Measurements from ENCODE around the gene TOX4. TPM values are rescaled to one million over a fixed set of nuclear protein-coding genes. Genes with fewer than 3 reads are reported as not detected.

Gene TOX4
- total and polyA plus RNA-seq, 2 donors (not counting 1 experiment from before 2014, with no cell fraction given) = 33.6 to 74.1 TPM

DNA sequence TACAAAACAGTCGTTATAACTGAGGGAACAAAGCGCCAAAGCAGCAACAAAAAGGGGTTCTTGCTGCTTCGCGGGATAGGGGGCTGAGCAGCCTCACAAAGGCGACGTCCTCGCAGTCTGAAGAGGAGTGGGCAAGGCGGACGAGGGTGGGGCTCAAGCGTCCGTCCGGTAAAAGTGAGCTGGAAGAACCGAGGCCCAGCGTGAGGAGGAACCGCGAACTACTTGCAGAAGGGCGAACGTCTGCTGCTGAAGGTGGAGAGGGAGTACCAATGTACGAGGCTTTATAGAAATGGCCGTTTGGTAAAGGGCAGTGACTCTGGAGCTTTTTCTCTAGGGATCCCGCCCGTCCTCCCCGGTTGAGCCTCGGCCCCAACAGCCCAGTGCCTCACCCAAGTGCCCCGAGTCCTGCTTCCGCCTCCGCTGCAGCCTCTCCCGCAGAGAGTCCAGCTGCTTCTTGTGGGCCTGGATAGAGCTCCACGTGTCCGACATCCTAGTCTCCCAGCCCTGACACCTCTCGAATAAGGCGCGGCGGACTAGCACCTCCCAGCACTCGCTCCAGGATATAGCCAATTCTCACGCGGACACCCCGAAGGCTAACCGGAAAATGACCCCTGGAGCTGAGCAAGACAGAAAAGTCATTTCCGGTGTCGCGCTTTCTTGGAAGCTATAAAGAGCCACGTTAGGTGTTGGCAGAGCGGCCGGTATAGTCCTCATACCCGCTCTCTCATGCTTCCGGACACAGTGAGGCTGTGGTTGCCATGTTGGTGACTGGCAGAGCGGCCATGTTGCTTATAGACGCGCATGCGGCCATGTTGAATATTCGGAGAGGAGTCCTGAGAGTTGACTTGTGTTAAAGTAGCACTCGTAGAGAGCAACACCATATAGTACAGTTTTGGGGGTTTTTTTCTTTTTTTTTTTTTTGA lies 34.0 kb downstream of the TOX4 start, which contains the start of gene METTL3:
Gene METTL3 (minus strand): TSS at position 606 of the 923 bp plus-strand sequence. CDS start 117 bp downstream, at position 489.
- intact Hi-C loops (cut with micrococcal nuclease) = loop anchor here (1.0 to 2.0 kb wide), 7 partner anchors 34 to 408 kb away; partner anchors contain the start of genes CHD8, HNRNPC and TOX4
- ATAC-seq (ENCODE audit: low read depth) (peak; percentile 99), DNase-seq (peak; percentile 95)
- WGBS (ENCODE audit: insufficient coverage) = under 1% methylated on average over 49 of the region's 53 CpGs
- Mint-ChIP-seq H3K4me3 (peak within 1 kb of the TSS; percentile 100), H3K27me3 (peaks cover 4% of the 10 kb centered on the region), H3K4me1 (peaks cover 40% of the 10 kb centered on the region), H3K27ac (peak within 1 kb of the TSS; percentile 97), H3K9me3 (ENCODE audit: insufficient read depth) (no peaks in the 10 kb centered on the region)
- Histone ChIP-seq H3K4me3 (ENCODE audit: control extremely low read depth in 1 of 5, extremely low read depth in 1 of 5, insufficient read depth in 1 of 5, low read depth in 2 of 5, low read length in 4 of 5) (peak within 1 kb of the TSS; percentile 76 to 99 (median 96)), H3K9ac (ENCODE audit: low read length) (peak within 1 kb of the TSS; percentile 98), H3K27ac (ENCODE audit: low read length in 2 of 2) (peak within 1 kb of the TSS; percentile 81 to 90), H4K20me1 (ENCODE audit: control insufficient read depth, insufficient read depth, low read length, poor library complexity, severe bottlenecking) (peaks cover under 1% of the 10 kb centered on the region), H3K79me2 (ENCODE audit: control insufficient read depth, insufficient read depth, low read length) (peaks cover 57% of the 10 kb centered on the region), H3K4me2 (replicated peaks; ENCODE audit: low read depth, low read length, poor library complexity, severe bottlenecking) (peak within 1 kb of the TSS; percentile 93), H3K36me3 (replicated peaks in 1 of 2; ENCODE audit: control extremely low read depth in 1 of 2, control insufficient read depth in 1 of 2, extremely low read depth in 1 of 2, insufficient read depth in 2 of 2, low read length in 1 of 2) (peaks cover 2 to 17% of the 10 kb centered on the region in 2 experiments), H2AFZ (ENCODE audit: insufficient read depth, low read depth, low read length, poor library complexity, severe bottlenecking) (peak within 1 kb of the TSS; percentile 99), H3K9me3 (ENCODE audit: control extremely low read depth in 1 of 3, control insufficient read depth in 2 of 3, insufficient read depth in 1 of 3, low read length in 2 of 3) (no peaks in the 10 kb centered on the region), H3K27me3 (replicated peaks in 1 of 4; ENCODE audit: control extremely low read depth in 1 of 4, control insufficient read depth in 3 of 4, insufficient read depth in 4 of 4, low read length in 3 of 4) (no peaks in the 10 kb centered on the region), H3K4me1 (ENCODE audit: control insufficient read depth in 2 of 2, insufficient read depth in 2 of 2, low read length in 2 of 2) (peaks cover 14 to 22% of the 10 kb centered on the region in 2 donors)
- TF ChIP-seq, protein P1, sequence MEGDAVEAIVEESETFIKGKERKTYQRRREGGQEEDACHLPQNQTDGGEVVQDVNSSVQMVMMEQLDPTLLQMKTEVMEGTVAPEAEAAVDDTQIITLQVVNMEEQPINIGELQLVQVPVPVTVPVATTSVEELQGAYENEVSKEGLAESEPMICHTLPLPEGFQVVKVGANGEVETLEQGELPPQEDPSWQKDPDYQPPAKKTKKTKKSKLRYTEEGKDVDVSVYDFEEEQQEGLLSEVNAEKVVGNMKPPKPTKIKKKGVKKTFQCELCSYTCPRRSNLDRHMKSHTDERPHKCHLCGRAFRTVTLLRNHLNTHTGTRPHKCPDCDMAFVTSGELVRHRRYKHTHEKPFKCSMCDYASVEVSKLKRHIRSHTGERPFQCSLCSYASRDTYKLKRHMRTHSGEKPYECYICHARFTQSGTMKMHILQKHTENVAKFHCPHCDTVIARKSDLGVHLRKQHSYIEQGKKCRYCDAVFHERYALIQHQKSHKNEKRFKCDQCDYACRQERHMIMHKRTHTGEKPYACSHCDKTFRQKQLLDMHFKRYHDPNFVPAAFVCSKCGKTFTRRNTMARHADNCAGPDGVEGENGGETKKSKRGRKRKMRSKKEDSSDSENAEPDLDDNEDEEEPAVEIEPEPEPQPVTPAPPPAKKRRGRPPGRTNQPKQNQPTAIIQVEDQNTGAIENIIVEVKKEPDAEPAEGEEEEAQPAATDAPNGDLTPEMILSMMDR (IDR thresholded peaks at IDR 0.05) = no peak
- no peak for TF ChIP-seq EZH2 (IDR thresholded peaks at IDR 0.05; ENCODE audit: borderline replicate concordance, insufficient read depth, low read depth, low read length, poor library complexity, severe bottlenecking)
- ChIA-PET CTCF (interaction anchor here (0.6 to 4.7 kb wide), 7 partner anchors 11 to 1087 kb away, joined by 3 to 29 read pairs (median 4); partner anchors contain the start of genes CHD8, RAB2B and TOX4), POLR2A (interaction anchor here (0.6 to 2.0 kb wide), 8 partner anchors 15 to 1033 kb away, joined by 3 to 12 read pairs (median 6); partner anchors contain the start of genes CHD8, RAB2B, SALL2 and TOX4)
